Stimulated activated CD4-positive, alpha-beta T cell treated with anti-CD3 and anti-CD28 coated beads, Interleukin-1b, Interleukin-23, amount 100 ng/mL, for 48 hours (primary cell): Measurements from ENCODE around the gene EFR3B.
"Not testable (repeated sequence)": the region's sequence is repeated elsewhere in the genome, so short reads cannot be mapped to it uniquely, and the experiment has no call there.

ENCODE experiments used
- DNase-seq: peaks from one replicate; pipeline ENCODE4 v3.0.0-alpha.2; 2020

The EFR3B gene

GRCh38 chr2:25159949-25160348 is 118.1 kb downstream of the EFR3B start:
- DNase-seq: peak; percentile 23

GRCh38 chr2:25160376-25160775 is 118.5 kb downstream of the EFR3B start:
- no peak for DNase-seq

DNA sequence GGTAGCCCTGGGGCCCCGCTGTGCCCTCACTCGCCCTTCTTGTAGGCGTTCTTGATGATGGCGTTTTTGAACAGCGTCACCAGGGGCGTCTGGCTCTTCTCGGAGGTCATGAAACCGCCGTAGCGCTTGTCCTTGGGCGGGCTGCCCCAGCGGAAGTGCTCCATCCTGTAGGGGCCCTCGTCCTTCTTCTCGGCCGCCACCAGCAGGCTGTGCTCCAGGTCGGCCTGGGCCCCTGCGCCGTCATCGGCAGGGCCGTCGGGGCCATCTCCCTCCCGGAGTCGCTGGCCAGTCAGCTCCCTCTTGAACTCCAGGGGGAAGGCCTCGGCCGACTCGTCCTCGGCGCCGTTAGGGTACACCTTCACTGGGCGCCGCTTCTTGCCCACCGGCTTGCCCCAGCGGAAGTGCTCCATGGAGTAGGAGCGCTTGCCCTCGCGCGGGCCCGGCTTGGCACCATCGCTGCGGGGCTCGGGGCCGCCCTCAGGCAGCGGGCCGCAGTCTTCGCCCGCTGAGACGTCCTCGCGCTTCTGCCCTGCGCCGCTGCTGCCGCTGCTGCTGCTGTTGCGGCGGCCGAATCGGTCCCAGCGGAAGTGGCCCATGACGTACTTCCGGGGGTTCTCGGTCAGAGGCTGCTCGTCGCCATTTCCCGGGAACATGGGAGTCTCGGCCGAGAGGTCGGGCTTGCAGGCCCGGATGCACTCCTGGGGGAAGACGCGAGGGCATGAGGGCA is 119.3 kb downstream of the EFR3B start:
- peak; percentile 78 for DNase-seq

DNA sequence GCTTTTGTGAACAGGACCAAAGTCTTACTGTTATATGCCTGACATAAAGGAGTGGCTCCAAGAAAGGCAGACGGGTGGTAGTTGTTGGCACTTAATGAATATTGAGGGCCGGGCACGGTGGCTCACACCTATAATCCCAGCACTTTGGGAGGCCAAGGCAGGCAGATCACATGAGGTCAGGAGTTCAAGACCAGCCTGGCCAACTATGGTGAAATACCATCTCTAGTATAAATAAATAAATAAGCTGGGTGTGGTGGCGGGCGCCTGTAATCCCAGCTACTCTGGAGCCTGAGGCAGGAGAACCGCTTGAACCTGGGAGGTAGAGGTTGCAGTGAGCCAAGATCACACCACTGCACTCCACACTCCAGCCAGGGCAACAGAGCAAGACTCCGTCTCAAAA is 120.2 kb downstream of the EFR3B start:
- DNase-seq: not testable (repeated sequence)

DNA sequence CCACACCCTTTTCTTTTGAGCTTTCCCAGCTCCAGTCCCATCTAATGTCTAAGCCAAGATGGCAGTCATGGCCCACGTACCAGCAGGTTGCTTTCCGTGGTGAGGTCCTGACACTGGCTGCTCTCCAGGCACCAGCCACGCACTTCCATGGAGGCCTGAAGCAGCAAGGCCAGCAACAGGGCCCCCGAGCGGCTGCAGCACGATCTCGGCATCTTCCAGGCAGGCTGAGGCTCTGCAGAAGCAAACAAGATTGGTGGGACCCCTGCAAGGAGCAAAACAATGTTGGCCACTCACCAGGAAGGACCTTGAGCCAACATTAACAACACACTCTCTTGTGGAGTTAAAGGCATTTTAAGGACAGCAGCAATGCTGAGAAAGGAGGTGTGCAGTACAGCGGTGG is 122.7 kb downstream of the EFR3B start:
- no peak for DNase-seq

DNA sequence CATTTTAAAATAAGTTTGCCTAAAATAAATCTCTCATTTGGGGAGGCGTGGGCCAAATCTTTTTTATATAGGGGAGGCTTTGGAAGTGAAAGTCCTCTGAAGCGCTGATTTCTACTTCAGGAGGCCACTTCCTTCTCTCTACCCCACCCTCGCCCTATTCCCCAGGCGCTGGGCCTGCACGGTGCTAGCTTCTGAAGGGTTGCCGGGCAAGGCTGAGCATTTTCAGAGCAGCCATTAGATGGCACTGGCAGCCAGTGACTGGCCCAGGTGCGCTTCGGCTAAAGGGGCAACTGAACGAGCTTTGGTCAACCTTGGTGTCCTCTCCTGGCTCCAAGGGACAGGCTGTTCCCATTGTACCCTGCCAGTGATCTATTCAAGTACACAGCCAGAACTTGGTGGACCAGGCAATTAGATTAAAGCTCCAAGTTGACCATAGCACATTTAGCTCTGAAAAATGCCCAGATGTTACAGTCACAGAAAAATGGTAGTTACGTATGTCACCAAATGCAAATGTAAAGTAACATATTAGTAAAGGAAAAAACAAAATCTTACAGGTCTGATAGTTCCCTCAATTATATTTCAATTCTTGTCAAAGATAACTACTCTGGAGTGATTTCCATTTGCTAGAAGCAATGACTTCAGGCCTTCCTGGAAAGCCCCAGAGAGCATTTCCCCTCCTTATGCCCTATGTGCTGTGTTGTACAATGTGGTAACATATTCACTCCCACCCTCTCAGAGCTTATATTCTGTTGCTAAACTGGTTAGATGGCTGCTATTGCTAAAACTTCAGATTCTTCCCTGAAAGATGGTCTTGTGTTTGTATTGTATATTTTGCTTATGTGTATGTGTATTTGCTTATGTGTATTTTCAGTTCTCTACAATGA is 124.4 kb downstream of the EFR3B start:
- DNase-seq: peak; percentile 33

DNA sequence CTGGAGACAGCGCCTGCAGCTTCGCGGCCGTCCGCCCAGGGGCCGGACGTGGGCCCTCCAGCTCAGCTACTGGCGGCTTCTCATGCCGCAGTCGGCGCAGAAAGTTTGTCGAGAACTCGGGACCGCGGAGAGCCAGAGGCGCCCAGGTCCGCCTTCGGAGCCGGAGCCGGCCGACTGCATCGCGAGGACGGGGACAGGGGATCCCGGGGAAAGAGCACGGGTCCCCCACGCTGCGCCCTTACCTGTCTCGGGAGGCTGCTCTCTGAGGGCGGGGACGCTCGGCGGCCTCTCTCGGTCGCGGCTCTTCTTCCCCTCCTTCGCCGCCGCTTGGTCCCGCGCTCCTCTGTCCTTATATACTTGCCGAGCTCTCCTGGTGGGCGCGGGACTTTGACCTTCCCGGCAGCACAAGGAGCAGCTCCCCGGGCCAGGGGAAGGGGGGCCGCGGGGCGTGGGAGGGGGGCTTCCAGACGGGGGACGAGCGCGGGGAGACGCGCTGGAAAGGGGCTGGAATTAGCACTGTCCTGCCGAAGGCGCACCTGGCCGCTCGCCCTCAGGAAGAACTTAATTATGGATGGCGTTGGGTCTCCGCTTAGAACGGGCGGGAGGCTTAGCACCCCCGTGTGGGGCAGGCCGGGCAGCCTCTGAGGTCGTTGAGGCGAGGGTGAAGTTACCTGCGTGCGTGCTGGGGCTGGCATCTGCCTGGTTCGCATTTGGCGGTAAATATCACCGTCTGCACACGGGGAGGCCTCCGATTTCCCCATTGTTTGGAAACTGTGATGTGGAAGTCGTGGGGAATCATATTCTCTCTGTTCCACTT is 126.6 kb downstream of the EFR3B start, which contains the start of gene POMC:
Gene POMC (minus strand): TSS at position 325 of the 817 bp plus-strand sequence. CDS start 3,808 bp downstream, outside the sequence.
- peak; percentile 13 for DNase-seq

DNA sequence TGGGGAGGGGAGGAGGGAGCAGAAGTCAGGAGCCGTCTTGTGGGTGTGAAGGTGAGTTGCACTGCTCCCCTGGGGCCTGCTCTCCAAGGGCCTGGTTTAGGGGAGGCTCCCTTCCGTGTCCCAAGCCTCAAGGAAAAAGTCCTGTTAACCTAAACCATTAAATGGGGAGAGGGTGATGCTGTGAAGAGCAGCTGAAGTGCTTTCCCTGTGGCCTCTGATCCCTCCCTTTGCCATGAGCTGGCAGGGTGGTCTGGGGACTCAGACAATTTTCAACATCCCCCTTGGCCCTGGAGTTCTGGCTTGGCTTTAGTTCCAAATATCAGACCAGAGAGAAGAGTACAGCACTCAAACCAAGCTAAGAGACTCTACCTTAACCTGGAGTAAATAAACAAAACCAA is 127.2 kb downstream of the EFR3B start:
- DNase-seq: no peak

DNA sequence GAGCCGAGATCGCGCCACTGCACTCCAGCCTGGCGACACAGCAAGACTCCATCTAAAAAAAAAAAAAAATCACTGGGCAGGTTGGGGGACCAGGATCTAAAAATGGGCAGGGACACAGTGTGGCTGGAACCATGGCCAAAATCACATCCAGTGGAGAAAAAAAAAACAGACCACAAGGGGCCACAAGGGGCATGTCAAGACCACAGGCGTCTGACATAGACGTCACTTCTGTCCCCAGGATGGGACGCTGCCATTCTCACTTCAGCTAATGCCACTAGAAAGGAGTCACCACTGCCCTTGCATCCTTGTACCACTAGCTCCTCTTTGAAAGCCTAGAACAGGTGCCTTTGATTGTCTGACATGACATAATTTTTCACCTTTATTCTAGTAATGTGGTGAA is 129.0 kb downstream of the EFR3B start:
- DNase-seq: no peak

GRCh38 chr2:25173719-25174118 is 131.8 kb downstream of the EFR3B start:
- DNase-seq: no peak

- DNase-seq: no peak
Observed at GRCh38 chr2:25174192-25174861, 132.5 kb downstream of the EFR3B start.

DNA sequence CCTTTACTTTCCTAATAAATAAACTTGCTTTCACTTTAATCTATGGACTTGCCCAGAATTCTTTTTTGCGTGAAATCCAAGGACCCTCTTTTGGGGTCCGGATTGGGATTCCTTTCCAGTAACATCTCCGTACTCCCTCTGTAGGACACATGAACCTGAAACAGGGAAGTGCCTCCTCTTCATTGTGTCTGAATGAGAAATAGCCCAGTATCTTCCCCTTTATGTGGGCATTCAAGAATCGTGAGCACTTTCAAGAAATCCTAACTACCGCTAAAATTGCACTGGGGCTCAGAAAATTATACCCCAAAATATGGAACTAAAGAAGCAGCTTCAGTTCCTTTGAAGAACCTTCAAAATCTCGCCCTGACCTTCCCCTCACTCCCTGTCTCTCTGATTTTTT is 134.3 kb downstream of the EFR3B start:
- no peak for DNase-seq

DNA sequence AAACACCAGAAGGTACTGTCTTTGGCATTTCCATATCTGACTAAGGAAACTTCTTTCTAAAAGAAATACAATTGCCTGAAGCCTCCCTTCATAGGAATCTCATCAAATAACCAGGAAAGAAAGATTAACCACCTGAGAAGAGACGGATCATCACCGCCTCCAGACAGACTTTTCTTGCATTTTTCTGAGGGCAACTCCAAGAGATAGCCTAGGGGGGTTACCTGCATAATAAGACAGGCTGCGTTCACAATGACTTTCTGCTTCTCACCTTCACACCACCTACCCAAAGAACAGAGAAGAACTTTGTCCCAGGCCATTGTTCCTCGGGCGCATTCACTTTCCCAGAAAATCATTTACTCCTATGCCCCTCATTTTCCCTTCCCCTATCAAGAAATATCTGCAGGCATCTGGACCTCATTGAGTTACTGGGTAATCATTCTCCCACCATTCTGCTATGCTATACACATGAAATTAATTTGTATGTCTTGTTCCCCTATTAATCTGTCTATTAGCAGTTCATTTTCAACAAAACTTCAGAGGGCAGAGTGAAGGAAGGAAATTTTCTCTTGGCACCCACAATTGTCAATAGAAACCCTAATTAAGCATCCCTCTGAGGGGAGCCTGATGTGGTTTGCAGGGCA is 134.8 kb downstream of the EFR3B start:
- DNase-seq: no peak

- no peak for DNase-seq
Observed at GRCh38 chr2:25177211-25177611, 135.3 kb downstream of the EFR3B start.

- no peak for DNase-seq
Observed at GRCh38 chr2:25178976-25179375, 137.1 kb downstream of the EFR3B start.

DNA sequence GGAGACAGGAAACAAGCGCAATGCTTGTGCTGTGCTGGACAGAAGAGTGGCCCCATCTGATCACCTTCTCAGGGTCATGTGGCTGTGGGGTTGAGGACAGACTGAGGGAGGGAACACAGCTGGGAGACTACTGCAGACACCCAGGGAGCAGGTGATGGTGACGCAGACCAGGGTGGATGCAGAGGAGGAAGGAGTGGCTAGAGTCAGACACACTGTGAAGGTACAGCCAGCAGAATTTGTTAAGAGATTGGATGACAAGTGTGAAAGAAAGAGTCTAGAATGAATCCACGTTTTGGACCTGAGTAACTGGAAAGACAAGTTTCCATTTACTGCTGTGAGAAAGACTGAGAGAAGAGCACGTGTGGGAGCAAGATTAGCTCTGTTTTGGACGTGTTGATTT is 142.4 kb downstream of the EFR3B start:
- DNase-seq: no peak

- DNase-seq: no peak
Observed at GRCh38 chr2:25187729-25188350, 146.0 kb downstream of the EFR3B start.

GRCh38 chr2:25188405-25188804 is 146.5 kb downstream of the EFR3B start:
- no peak for DNase-seq

GRCh38 chr2:25190536-25190935 is 148.7 kb downstream of the EFR3B start:
- no peak for DNase-seq

DNA sequence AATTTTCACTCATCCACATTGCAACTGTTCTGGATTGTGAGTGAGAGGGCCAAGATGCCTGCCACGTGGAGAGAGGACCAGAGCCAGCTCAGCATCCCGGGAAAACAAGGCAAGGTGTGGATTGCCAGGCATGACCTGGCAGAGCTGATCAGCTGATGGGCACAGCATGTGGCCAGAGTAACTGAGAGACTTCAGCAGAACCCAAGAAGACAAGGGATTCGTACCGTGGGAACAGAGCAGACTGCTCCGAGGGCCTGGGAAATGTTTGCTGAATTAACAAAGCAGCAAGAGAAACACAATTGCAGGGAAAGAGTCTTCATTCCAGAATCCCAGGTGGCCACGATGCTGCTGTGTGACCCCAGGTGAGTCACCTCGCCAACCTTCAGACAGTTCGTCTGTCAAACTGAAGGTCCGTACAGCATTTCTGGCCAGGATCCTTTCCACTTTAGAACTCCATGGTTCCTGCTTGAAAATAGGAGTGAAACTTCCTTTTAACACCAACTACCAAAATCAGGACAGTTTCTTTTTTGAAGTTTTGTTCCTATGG is 152.8 kb downstream of the EFR3B start:
- no peak for DNase-seq
